Measurements from ENCODE around the gene EMILIN2.
A peak's percentile ranks its signal among the peaks of the same experiment; 100 is the strongest.

EMILIN2 gene

GRCh38 chr18:2952605-2953004, 105.8 kb downstream of the EMILIN2 start:
- Histone ChIP-seq H3K27me3 (replicated peaks; ENCODE audit: control insufficient read depth, insufficient read depth, low read length) (no peaks in the 10 kb centered on the region), H3K9me3 (ENCODE audit: control insufficient read depth, low read length) (no peaks in the 10 kb centered on the region), H3K9ac (ENCODE audit: low read length) (no peak overlapping the region), H3K4me1 (ENCODE audit: control insufficient read depth, insufficient read depth, low read length) (peaks cover 28% of the 10 kb centered on the region), H3K36me3 (ENCODE audit: control insufficient read depth, insufficient read depth, low read length, severe bottlenecking) (peaks cover 61% of the 10 kb centered on the region), H3K4me3 (ENCODE audit: low read length) (no peak overlapping the region)
- no peak for DNase-seq (ENCODE audit: low read depth)

- Histone ChIP-seq H3K27me3 (replicated peaks; ENCODE audit: control insufficient read depth, insufficient read depth, low read length) (no peaks in the 10 kb centered on the region), H3K4me3 (ENCODE audit: low read length) (no peak overlapping the region), H3K4me1 (ENCODE audit: control insufficient read depth, insufficient read depth, low read length) (peaks cover 36% of the 10 kb centered on the region), H3K9ac (ENCODE audit: low read length) (no peak overlapping the region), H3K36me3 (ENCODE audit: control insufficient read depth, insufficient read depth, low read length, severe bottlenecking) (peaks cover 61% of the 10 kb centered on the region), H3K9me3 (ENCODE audit: control insufficient read depth, low read length) (no peaks in the 10 kb centered on the region)
- DNase-seq (ENCODE audit: low read depth): no peak
Measured at GRCh38 chr18:2953935-2954653, 107.3 kb downstream of the EMILIN2 start.

- no peak for DNase-seq (ENCODE audit: low read depth)
- H3K4me1 ChIP-seq (ENCODE audit: control insufficient read depth, insufficient read depth, low read length): peaks cover 45% of the 10 kb centered on the region
- H3K27me3 ChIP-seq (replicated peaks; ENCODE audit: control insufficient read depth, insufficient read depth, low read length): no peaks in the 10 kb centered on the region
- H3K4me3 ChIP-seq (ENCODE audit: low read length): peak overlapping the region; percentile 65
- H3K9me3 ChIP-seq (ENCODE audit: control insufficient read depth, low read length): no peaks in the 10 kb centered on the region
- H3K36me3 ChIP-seq (ENCODE audit: control insufficient read depth, insufficient read depth, low read length, severe bottlenecking): peaks cover 51% of the 10 kb centered on the region
- no peak overlapping the region for H3K9ac ChIP-seq (ENCODE audit: low read length)
Measured at GRCh38 chr18:2954869-2955645, 108.3 kb downstream of the EMILIN2 start.

GRCh38 chr18:2956056-2956455, 109.2 kb downstream of the EMILIN2 start:
- H3K36me3 ChIP-seq (ENCODE audit: control insufficient read depth, insufficient read depth, low read length, severe bottlenecking): peaks cover 41% of the 10 kb centered on the region
- DNase-seq (ENCODE audit: low read depth): peak; percentile 86
- H3K4me1 ChIP-seq (ENCODE audit: control insufficient read depth, insufficient read depth, low read length): peaks cover 55% of the 10 kb centered on the region
- no peaks in the 10 kb centered on the region for H3K9me3 ChIP-seq (ENCODE audit: control insufficient read depth, low read length)
- H3K27me3 ChIP-seq (replicated peaks; ENCODE audit: control insufficient read depth, insufficient read depth, low read length): no peaks in the 10 kb centered on the region
- peak overlapping the region; percentile 65 for H3K4me3 ChIP-seq (ENCODE audit: low read length)
- H3K9ac ChIP-seq (ENCODE audit: low read length): peak overlapping the region; percentile 61

- H3K4me3 ChIP-seq (ENCODE audit: low read length): no peak overlapping the region
- H3K36me3 ChIP-seq (ENCODE audit: control insufficient read depth, insufficient read depth, low read length, severe bottlenecking): peaks cover 13% of the 10 kb centered on the region
- DNase-seq (ENCODE audit: low read depth): peak; percentile 93
- H3K9me3 ChIP-seq (ENCODE audit: control insufficient read depth, low read length): no peaks in the 10 kb centered on the region
- H3K27me3 ChIP-seq (replicated peaks; ENCODE audit: control insufficient read depth, insufficient read depth, low read length): no peaks in the 10 kb centered on the region
- H3K4me1 ChIP-seq (ENCODE audit: control insufficient read depth, insufficient read depth, low read length): peaks cover 72% of the 10 kb centered on the region
- H3K9ac ChIP-seq (ENCODE audit: low read length): peak overlapping the region; percentile 78
Measured at GRCh38 chr18:2958819-2959298, 112.1 kb downstream of the EMILIN2 start.

DNA sequence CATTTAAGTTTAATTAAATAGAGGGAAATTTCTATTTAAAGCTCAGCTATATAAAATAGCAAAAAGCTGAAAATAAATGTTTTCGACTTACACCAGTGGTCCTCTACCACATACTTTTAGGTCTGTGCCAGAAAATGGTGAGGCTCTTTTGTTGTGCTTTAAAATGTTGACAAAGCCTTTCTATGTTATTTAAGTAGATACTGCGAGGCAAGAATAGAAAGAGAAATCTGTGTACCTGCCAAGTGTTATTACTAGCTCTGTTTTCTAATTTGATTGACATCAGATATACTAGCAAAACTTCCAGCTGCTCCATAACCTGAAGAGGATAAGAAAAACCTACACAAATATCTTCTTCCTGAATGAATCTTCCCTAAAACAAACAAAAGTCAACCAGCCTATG, 112.5 kb downstream of the EMILIN2 start:
- Histone ChIP-seq H3K27me3 (replicated peaks; ENCODE audit: control insufficient read depth, insufficient read depth, low read length) (no peaks in the 10 kb centered on the region), H3K4me1 (ENCODE audit: control insufficient read depth, insufficient read depth, low read length) (peaks cover 72% of the 10 kb centered on the region), H3K4me3 (ENCODE audit: low read length) (peak overlapping the region; percentile 55), H3K9ac (ENCODE audit: low read length) (peak overlapping the region; percentile 78), H3K36me3 (ENCODE audit: control insufficient read depth, insufficient read depth, low read length, severe bottlenecking) (peaks cover 8% of the 10 kb centered on the region), H3K9me3 (ENCODE audit: control insufficient read depth, low read length) (no peaks in the 10 kb centered on the region)
- no peak for DNase-seq (ENCODE audit: low read depth)

DNA sequence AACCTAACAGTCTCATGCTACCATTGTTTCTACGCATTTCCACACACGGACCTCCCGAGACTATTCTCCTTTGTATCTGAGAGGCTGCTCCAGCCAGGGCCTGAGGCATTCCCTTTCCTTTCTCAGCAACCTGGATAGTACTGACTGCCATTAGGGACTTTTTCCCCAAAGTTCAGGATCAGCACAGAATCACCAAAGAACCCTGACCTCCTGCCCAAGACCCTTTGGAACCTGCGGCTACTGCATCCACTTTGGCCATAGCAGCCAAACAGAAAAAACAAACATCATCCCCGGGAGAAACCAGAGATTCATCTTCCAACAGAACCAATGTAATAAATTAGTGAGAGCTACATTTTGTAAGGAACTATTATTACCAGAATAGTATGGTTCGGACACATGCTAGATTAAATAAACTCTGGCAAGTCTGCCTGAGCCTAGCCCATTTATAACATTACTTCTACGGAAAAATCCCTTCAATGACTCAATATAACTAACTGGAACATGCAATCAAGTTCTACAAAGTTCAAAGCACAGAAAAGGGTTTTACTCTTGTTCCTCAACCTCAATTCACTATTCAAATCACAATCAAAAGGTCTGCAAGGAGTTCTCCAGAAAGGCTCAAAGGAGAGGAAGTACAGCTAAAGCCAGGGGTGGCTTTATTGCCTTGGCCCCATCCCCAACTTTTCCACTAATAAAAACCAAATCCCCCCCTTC, 114.3 kb downstream of the EMILIN2 start:
- DNase-seq (ENCODE audit: low read depth): no peak

DNA sequence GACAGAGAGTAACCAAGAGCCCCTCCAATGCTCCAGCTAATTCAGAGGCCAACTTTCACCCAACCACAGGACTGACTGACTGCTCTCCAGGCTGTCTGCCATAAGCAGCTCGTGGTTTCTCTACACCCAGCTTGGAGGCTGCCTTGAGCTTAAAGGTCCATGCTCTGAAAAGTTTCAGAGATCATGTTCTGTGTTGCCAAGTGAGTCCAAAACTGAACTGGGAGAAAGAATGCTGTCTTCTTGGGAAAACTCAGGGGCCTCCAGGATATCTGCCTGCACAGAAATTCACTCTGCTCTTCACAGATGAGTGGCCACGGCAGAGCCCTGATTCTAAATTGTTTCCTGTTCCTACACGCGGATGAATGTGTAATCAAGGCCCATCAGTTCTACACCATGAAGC, 115.0 kb downstream of the EMILIN2 start:
- peak overlapping the region; percentile 48 for H3K9ac ChIP-seq (ENCODE audit: low read length)
- DNase-seq (ENCODE audit: low read depth): peak; percentile 53
- peak overlapping the region; percentile 49 for H3K4me3 ChIP-seq (ENCODE audit: low read length)
- peaks cover 54% of the 10 kb centered on the region for H3K4me1 ChIP-seq (ENCODE audit: control insufficient read depth, insufficient read depth, low read length)
- H3K9me3 ChIP-seq (ENCODE audit: control insufficient read depth, low read length): no peaks in the 10 kb centered on the region
- no peaks in the 10 kb centered on the region for H3K36me3 ChIP-seq (ENCODE audit: control insufficient read depth, insufficient read depth, low read length, severe bottlenecking)
- no peaks in the 10 kb centered on the region for H3K27me3 ChIP-seq (replicated peaks; ENCODE audit: control insufficient read depth, insufficient read depth, low read length)

More for the DNA sequence above, 114.3 kb downstream of the EMILIN2 start:
- Histone ChIP-seq H3K4me1 (ENCODE audit: control insufficient read depth, insufficient read depth, low read length) (peaks cover 61% of the 10 kb centered on the region), H3K9me3 (ENCODE audit: control insufficient read depth, low read length) (no peaks in the 10 kb centered on the region), H3K4me3 (ENCODE audit: low read length) (peak overlapping the region; percentile 49), H3K27me3 (replicated peaks; ENCODE audit: control insufficient read depth, insufficient read depth, low read length) (no peaks in the 10 kb centered on the region), H3K36me3 (ENCODE audit: control insufficient read depth, insufficient read depth, low read length, severe bottlenecking) (no peaks in the 10 kb centered on the region), H3K9ac (ENCODE audit: low read length) (peak overlapping the region; percentile 48)

- DNase-seq (ENCODE audit: low read depth): no peak
- Histone ChIP-seq H3K4me3 (ENCODE audit: low read length) (no peak overlapping the region), H3K36me3 (ENCODE audit: control insufficient read depth, insufficient read depth, low read length, severe bottlenecking) (no peaks in the 10 kb centered on the region), H3K9ac (ENCODE audit: low read length) (no peak overlapping the region), H3K4me1 (ENCODE audit: control insufficient read depth, insufficient read depth, low read length) (peaks cover 48% of the 10 kb centered on the region), H3K9me3 (ENCODE audit: control insufficient read depth, low read length) (no peaks in the 10 kb centered on the region), H3K27me3 (replicated peaks; ENCODE audit: control insufficient read depth, insufficient read depth, low read length) (no peaks in the 10 kb centered on the region)
Measured at GRCh38 chr18:2963048-2963447, 116.2 kb downstream of the EMILIN2 start.

DNA sequence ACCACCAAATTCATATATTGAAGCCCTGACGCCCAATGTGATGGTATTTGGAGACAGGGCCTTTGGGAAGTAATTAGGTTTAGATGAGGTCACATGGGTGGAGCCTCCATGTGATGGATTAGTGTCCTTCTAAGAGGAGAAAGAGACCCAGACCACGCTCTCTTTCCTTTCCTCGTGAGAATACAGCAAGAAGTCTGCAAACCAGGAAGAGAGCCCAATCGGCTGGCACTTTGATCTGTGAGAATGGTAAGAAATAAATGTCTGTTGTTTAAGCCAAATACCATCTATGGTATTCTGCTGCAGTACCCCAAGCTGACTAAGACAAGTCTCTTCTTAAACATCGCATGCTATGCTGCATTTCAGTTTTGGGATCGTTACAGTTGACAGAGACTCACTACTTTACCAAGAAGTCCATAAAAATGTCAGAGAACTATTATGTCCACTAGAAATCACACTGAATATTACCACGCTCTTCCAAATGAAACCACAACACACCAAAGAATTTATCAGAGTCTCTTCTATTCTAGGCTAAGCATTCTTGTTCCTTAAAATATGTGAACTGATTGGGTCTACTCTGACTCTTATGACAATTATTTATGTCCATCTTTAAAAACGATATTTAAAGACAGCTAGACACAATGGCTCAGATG, 117.7 kb downstream of the EMILIN2 start:
- Histone ChIP-seq H3K9ac (ENCODE audit: low read length) (no peak overlapping the region), H3K9me3 (ENCODE audit: control insufficient read depth, low read length) (no peaks in the 10 kb centered on the region), H3K4me1 (ENCODE audit: control insufficient read depth, insufficient read depth, low read length) (peaks cover 49% of the 10 kb centered on the region), H3K27me3 (replicated peaks; ENCODE audit: control insufficient read depth, insufficient read depth, low read length) (no peaks in the 10 kb centered on the region), H3K4me3 (ENCODE audit: low read length) (no peak overlapping the region), H3K36me3 (ENCODE audit: control insufficient read depth, insufficient read depth, low read length, severe bottlenecking) (no peaks in the 10 kb centered on the region)
- DNase-seq (ENCODE audit: low read depth): no peak

Measured in adipocyte (in vitro differentiated cells).